Mucosa of rectum (tissue), 2 donors: Measurements from ENCODE around the gene ADCY4.
"Not testable (repeated sequence)": the region's sequence is repeated elsewhere in the genome, so short reads cannot be mapped to it uniquely, and the experiment has no call there.

ENCODE experiments used
- H3K27ac ChIP-seq, 2 donors: one replicate each; pipeline ENCODE4 v1.7.0; 2013; ENCODE audit warnings: inconsistent platforms in 2 of 2, low read depth in 2 of 2, low read length in 2 of 2
- H3K27me3 ChIP-seq, 2 donors: one replicate each; pipeline ENCODE4 v1.7.0; 2013; ENCODE audit warnings: low read length in 2 of 2; ENCODE audit not compliant: control insufficient read depth in 2 of 2, insufficient read depth in 2 of 2
- H3K36me3 ChIP-seq, 2 donors: one replicate each; pipeline ENCODE4 v1.7.0; 2013; ENCODE audit warnings: low read length in 2 of 2; ENCODE audit not compliant: control insufficient read depth in 2 of 2, insufficient read depth in 2 of 2
- H3K4me1 ChIP-seq, 2 donors: one replicate each; pipeline ENCODE4 v1.7.0; 2013; ENCODE audit warnings: low read length in 2 of 2, mild to moderate bottlenecking in 1 of 2; ENCODE audit not compliant: control insufficient read depth in 2 of 2, insufficient read depth in 2 of 2
- H3K4me3 ChIP-seq, 2 donors: one replicate each; pipeline ENCODE4 v1.7.0; 2013; ENCODE audit warnings: low read length in 2 of 2
- H3K9ac ChIP-seq, 2 donors: one replicate each; pipeline ENCODE4 v1.7.0; 2013; ENCODE audit warnings: low read length in 2 of 2, low read depth in 1 of 2, mild to moderate bottlenecking in 1 of 2
- H3K9me3 ChIP-seq, 2 donors: one replicate each; pipeline ENCODE4 v1.7.0; 2013; ENCODE audit warnings: low read length in 2 of 2; ENCODE audit not compliant: control insufficient read depth in 2 of 2
- donor health status: healthy.
- donor health status: Normal muscosa, but diverticular disease.

The ADCY4 gene

DNA sequence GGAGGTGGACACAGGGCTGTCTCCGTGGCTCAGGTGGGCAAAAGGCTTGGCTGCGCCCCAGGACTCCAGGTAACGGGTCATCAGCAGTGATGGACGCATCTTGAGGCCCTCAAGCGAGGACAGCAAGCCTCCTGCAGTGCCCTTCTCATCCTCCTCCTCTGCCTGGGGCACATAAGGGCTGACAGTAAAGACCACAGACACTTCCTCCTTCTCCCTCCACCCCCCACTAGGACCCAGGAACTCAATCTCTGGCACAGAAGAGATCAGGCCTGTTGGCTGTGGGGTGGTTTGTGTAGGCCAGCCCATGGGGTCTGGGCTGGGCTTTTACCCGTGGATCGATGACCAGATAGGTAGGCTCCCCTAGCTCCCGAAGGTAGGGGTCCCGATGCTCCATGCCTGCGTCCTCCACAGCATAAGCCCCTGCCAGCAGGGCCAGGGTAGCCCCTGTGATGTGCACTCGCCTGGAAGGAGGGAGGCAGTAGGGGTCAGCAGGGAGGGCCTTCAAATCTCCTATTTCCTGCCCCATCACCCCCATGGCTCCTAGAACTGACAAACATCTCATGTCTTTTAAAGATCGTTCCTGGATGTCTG, 5.7 kb downstream of the ADCY4 start:
- Histone ChIP-seq H3K36me3 (no peaks in the 10 kb centered on the region), H3K27me3 (peaks cover 0 to 2% of the 10 kb centered on the region in 2 donors), H3K9ac (no peak overlapping the region), H3K4me3 (no peak overlapping the region), H3K9me3 (no peaks in the 10 kb centered on the region), H3K4me1 (peaks cover 22 to 26% of the 10 kb centered on the region in 2 donors), H3K27ac (no peak overlapping the region)

DNA sequence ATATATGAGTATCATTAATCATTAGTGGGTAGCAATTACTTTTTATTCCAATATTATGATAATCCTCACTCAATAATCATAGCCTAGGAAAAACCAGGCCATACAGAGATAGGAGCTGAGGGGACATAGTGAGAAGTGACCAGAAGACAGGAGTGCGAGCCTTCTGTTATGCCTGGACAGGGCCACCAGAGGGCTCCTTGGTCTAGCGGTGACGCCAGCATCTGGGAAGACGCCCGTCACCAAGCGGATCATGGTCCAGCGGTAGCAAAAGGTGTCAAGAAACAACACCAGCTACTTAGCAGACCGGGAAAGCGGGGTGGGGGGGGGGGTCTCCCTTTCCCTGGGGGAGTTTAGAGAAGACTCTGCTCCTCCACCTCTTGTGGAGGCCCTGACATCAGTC, 7.0 kb downstream of the ADCY4 start:
- not testable (repeated sequence) for H3K27ac ChIP-seq

GRCh38 chr14:24327303-24327702, 7.6 kb downstream of the ADCY4 start:
- Histone ChIP-seq H3K9me3 (no peaks in the 10 kb centered on the region), H3K27ac (no peak overlapping the region), H3K36me3 (no peaks in the 10 kb centered on the region), H3K4me1 (peaks cover 6 to 8% of the 10 kb centered on the region in 2 donors), H3K27me3 (no peaks in the 10 kb centered on the region), H3K4me3 (no peak overlapping the region), H3K9ac (no peak overlapping the region)

More for the DNA sequence above, 7.0 kb downstream of the ADCY4 start:
- H3K4me1 ChIP-seq = peaks cover 12 to 14% of the 10 kb centered on the region in 2 donors
- H3K9ac ChIP-seq, H3K4me3 ChIP-seq, H3K27me3 ChIP-seq, H3K36me3 ChIP-seq, H3K9me3 ChIP-seq: not testable (repeated sequence)

- H3K9ac ChIP-seq = no peak overlapping the region
- no peaks in the 10 kb centered on the region for H3K4me1 ChIP-seq
- no peak overlapping the region for H3K4me3 ChIP-seq
- H3K27ac ChIP-seq = no peak overlapping the region
- H3K36me3 ChIP-seq = no peaks in the 10 kb centered on the region
- H3K27me3 ChIP-seq = no peaks in the 10 kb centered on the region
- H3K9me3 ChIP-seq = no peaks in the 10 kb centered on the region
These were observed 8.9 kb downstream of the ADCY4 start for GRCh38 chr14:24325963-24326362.

- no peak overlapping the region for H3K27ac ChIP-seq
- no peak overlapping the region for H3K4me3 ChIP-seq
- H3K4me1 ChIP-seq = no peaks in the 10 kb centered on the region
- H3K9ac ChIP-seq = no peak overlapping the region
- no peaks in the 10 kb centered on the region for H3K27me3 ChIP-seq
- no peaks in the 10 kb centered on the region for H3K36me3 ChIP-seq
- H3K9me3 ChIP-seq = no peaks in the 10 kb centered on the region
These were observed 9.8 kb downstream of the ADCY4 start for GRCh38 chr14:24325041-24325530.

GRCh38 chr14:24324024-24324423, 10.8 kb downstream of the ADCY4 start:
- no peaks in the 10 kb centered on the region for H3K36me3 ChIP-seq
- H3K27me3 ChIP-seq = peaks cover 0 to 3% of the 10 kb centered on the region in 2 donors
- H3K4me1 ChIP-seq = no peaks in the 10 kb centered on the region
- no peaks in the 10 kb centered on the region for H3K9me3 ChIP-seq
- H3K4me3 ChIP-seq = no peak overlapping the region
- no peak overlapping the region for H3K9ac ChIP-seq
- no peak overlapping the region for H3K27ac ChIP-seq

- no peak overlapping the region for H3K4me3 ChIP-seq
- H3K4me1 ChIP-seq = no peaks in the 10 kb centered on the region
- no peak overlapping the region for H3K9ac ChIP-seq
- H3K36me3 ChIP-seq = no peaks in the 10 kb centered on the region
- H3K9me3 ChIP-seq = no peaks in the 10 kb centered on the region
- peaks cover 0 to 3% of the 10 kb centered on the region in 2 donors for H3K27me3 ChIP-seq
- H3K27ac ChIP-seq = no peak overlapping the region
These were observed 11.5 kb downstream of the ADCY4 start for GRCh38 chr14:24323341-24323740.

- Histone ChIP-seq H3K27me3 (peaks cover 0 to 3% of the 10 kb centered on the region in 2 donors), H3K27ac (no peak overlapping the region), H3K9me3 (no peaks in the 10 kb centered on the region), H3K36me3 (no peaks in the 10 kb centered on the region), H3K4me1 (no peaks in the 10 kb centered on the region), H3K4me3 (no peak overlapping the region), H3K9ac (no peak overlapping the region)
These were observed 12.2 kb downstream of the ADCY4 start for GRCh38 chr14:24322672-24323071.

DNA sequence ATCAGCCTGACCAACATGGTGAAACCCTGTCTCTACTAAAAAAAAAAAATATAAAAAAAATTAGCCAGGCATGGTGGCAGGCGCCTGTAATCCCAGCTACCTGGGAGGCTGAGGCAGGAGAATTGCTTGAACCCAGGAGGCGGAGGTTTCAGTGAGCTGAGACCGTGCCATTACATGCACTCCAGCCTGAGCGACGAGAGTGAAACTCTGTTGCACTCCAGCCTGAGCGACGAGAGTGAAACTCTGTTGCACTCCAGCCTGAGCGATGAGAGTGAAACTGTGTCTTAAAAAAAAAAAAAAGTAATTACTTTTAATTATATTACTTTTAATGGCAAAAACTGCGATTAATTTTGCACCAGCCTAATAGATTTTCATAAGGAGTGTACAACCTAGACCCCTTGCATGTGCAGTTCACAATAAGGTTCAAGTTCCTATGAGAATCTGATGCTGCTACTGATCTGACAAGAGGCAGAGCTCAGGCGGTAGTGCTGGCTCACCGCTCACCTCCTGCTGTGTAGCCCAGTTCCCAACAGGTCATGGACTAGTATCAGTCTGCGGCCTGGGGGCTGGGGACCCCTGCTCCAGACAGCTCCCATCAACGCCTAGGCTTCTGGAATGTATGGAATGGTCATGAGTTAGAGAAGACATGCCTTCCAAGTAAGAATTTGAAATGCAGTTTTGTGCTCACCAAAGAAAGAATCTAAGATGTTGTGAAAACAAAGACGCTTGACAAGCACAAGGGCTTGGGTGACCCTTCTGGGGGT, 13.5 kb downstream of the ADCY4 start:
- no peaks in the 10 kb centered on the region for H3K36me3 ChIP-seq
- H3K4me1 ChIP-seq = peaks cover 4 to 6% of the 10 kb centered on the region in 2 donors
- H3K4me3 ChIP-seq = no peak overlapping the region
- H3K27ac ChIP-seq = no peak overlapping the region
- no peak overlapping the region for H3K9ac ChIP-seq
- H3K27me3 ChIP-seq = peaks cover 0 to 3% of the 10 kb centered on the region in 2 donors
- no peaks in the 10 kb centered on the region for H3K9me3 ChIP-seq

DNA sequence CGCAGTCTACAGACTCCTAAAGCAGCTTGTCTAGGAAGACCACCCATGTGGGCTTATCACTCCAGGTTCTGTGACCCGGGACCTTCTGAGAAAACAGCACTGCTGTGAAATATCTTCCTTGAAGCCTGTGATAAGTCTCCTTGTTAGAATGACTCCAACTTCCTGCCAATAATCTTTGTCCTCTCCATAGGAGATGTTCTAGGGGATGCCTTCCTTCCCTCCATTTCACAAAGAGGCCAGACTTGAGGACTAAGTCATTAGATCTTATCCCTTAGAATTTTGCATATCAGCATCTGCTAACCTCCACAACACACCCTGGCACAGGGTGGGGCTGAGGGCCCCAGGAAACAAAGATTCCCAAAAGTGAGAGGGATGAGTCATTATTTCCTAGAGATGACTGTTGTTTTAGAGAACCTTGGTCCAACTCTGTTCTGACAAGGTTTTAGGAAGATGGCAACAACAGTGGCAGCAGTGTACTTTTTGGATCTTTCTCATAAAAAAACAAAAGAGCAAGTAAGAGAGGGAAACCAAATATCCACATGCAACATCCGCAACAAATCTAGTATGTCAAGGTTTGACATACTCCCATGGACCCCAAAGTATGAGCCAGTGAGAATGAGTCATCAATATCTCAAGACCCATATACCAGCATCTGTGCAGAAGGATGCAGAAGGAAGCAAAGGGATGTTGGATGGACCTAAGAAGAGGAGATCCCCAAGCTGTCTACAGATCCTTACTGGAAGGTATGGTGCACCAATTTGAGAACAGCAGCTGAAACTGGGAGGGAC, 17.5 kb downstream of the ADCY4 start:
- Histone ChIP-seq H3K9me3 (no peaks in the 10 kb centered on the region), H3K9ac (no peak overlapping the region), H3K4me1 (peaks cover 16 to 25% of the 10 kb centered on the region in 2 donors), H3K36me3 (no peaks in the 10 kb centered on the region), H3K27me3 (peaks cover 0 to 3% of the 10 kb centered on the region in 2 donors), H3K4me3 (no peak overlapping the region), H3K27ac (no peak overlapping the region)
